B cell (primary cell): ENCODE data around the gene FHDC1. TPM values are rescaled to one million over a fixed set of nuclear protein-coding genes. Genes with fewer than 3 reads are reported as not detected.

ENCODE experiments used
- ATAC-seq: fragments of 200-7000 bp; cut with Tn5 transposase; one replicate; pipeline ENCODE4 v1.10.0; 2021; ENCODE audit warnings: low read depth, mild to moderate bottlenecking, moderate number of reproducible peaks, moderate library complexity
- CTCF ChIA-PET: fragments of 350-600 bp; sonication (Branson Sonifier 250); formaldehyde crosslinking; loops from one replicate; lab custom pipeline; 2021; ENCODE audit warnings: antibody characterized with exemption, inconsistent platforms; lab: Charles Lee
- POLR2A ChIA-PET: fragments of 350-600 bp; sonication (Branson Sonifier 250); formaldehyde crosslinking; loops from one replicate; lab custom pipeline; 2021; ENCODE audit warnings: antibody characterized with exemption; lab: Charles Lee
- DNase-seq: peaks from one replicate; pipeline ENCODE4 v3.0.0; 2013
- H2AFZ ChIP-seq: 2 replicates; pipeline ENCODE4 v1.6.1; 2012; ENCODE audit warnings: mild to moderate bottlenecking, low read depth, low read length; ENCODE audit not compliant: insufficient read depth, poor library complexity, severe bottlenecking
- H3K27ac ChIP-seq, 2 donors: 1 replicate in 1 of 2; 2 replicates in 1 of 2; pipeline ENCODE4 v1.5.1; 2012 to 2013; ENCODE audit warnings: low read length in 2 of 2, mild to moderate bottlenecking in 2 of 2, moderate library complexity in 1 of 2
- H3K27me3 ChIP-seq, 4 experiments: fragments of 200-600 bp in 1 of 4; sonication (generic) in 1 of 4; replicated peaks in 1 of 4; 1 replicate in 2 of 4; 2 replicates in 2 of 4; pipeline versions ENCODE4 v1.6.1 to v1.7.0; 2013 to 2016; ENCODE audit warnings: low read length in 3 of 4, mild to moderate bottlenecking in 2 of 4, mixed read lengths in 1 of 4, moderate library complexity in 1 of 4; ENCODE audit not compliant: insufficient read depth in 4 of 4, control insufficient read depth in 3 of 4; ENCODE audit errors: control extremely low read depth in 1 of 4
- H3K36me3 ChIP-seq, 2 experiments: replicated peaks in 1 of 2; 1 replicate in 1 of 2; 2 replicates in 1 of 2; pipeline versions ENCODE4 v1.6.1 to v1.7.1; 2013; ENCODE audit warnings: low read length in 1 of 2; ENCODE audit not compliant: insufficient read depth in 2 of 2, control insufficient read depth in 1 of 2; ENCODE audit errors: control extremely low read depth in 1 of 2, extremely low read depth in 1 of 2
- H3K4me1 ChIP-seq, 2 donors: fragments of 200-600 bp in 1 of 2; sonication (generic) in 1 of 2; 1 replicate in 1 of 2; 2 replicates in 1 of 2; pipeline versions ENCODE4 v1.5.1 to v1.6.1; 2013 to 2017; ENCODE audit warnings: low read length in 2 of 2; ENCODE audit not compliant: control insufficient read depth in 2 of 2, insufficient read depth in 2 of 2
- H3K4me2 ChIP-seq: replicated peaks from 2 replicates; pipeline ENCODE3; 2012; ENCODE audit warnings: mild to moderate bottlenecking, low read depth, low read length; ENCODE audit not compliant: poor library complexity, severe bottlenecking
- H3K4me3 ChIP-seq, 5 experiments: fragments of 200-600 bp in 1 of 5; sonication (generic) in 1 of 5; 1 replicate in 3 of 5; 2 replicates in 2 of 5; pipeline versions ENCODE4 v1.5.1 to v1.7.0; 2011 to 2016; ENCODE audit warnings: low read length in 4 of 5, mild to moderate bottlenecking in 4 of 5, low read depth in 2 of 5, control low read depth in 1 of 5, moderate library complexity in 1 of 5; ENCODE audit not compliant: insufficient read depth in 1 of 5; ENCODE audit errors: control extremely low read depth in 1 of 5, extremely low read depth in 1 of 5
- H3K79me2 ChIP-seq: fragments of 200-600 bp; sonication (generic); one replicate; pipeline ENCODE4 v1.6.0; 2016; ENCODE audit warnings: low read length; ENCODE audit not compliant: control insufficient read depth, insufficient read depth
- H3K9ac ChIP-seq: fragments of 200-600 bp; sonication (generic); 2 replicates; pipeline ENCODE4 v1.6.1; 2017; ENCODE audit warnings: mild to moderate bottlenecking, low read length, moderate library complexity
- H3K9me3 ChIP-seq, 3 donors: one replicate each; pipeline versions ENCODE4 v1.6.1 to v1.7.1; 2013; ENCODE audit warnings: low read length in 2 of 3; ENCODE audit not compliant: control insufficient read depth in 2 of 3, insufficient read depth in 1 of 3; ENCODE audit errors: control extremely low read depth in 1 of 3
- H4K20me1 ChIP-seq: 2 replicates; pipeline ENCODE4 v1.6.0; 2012; ENCODE audit warnings: mild to moderate bottlenecking, low read length; ENCODE audit not compliant: insufficient read depth, control insufficient read depth, poor library complexity, severe bottlenecking
- H3K27ac Mint-ChIP-seq: one replicate; pipeline ENCODE4 v1.8.0; 2021; ENCODE audit warnings: mixed read lengths
- H3K27me3 Mint-ChIP-seq: one replicate; pipeline ENCODE4 v1.8.0; 2021; ENCODE audit warnings: mixed read lengths
- H3K4me1 Mint-ChIP-seq: one replicate; pipeline ENCODE4 v1.8.0; 2021; ENCODE audit warnings: mixed read lengths
- H3K4me3 Mint-ChIP-seq: one replicate; pipeline ENCODE4 v1.8.0; 2021; ENCODE audit warnings: mixed read lengths
- H3K9me3 Mint-ChIP-seq: one replicate; pipeline ENCODE4 v1.8.0; 2022; ENCODE audit warnings: mixed read lengths; ENCODE audit not compliant: insufficient read depth
- EZH2 ChIP-seq: IDR thresholded peaks from 2 replicates; pipeline ENCODE4 v1.6.1; 2012; ENCODE audit warnings: borderline replicate concordance, low read depth, mild to moderate bottlenecking, moderate library complexity, low read length; ENCODE audit not compliant: insufficient read depth, poor library complexity, severe bottlenecking
- WGBS: methylation state at CpG from one replicate; pipeline ENCODE4 v1.1.5; 2013; ENCODE audit warnings: missing lambda C conversion rate; ENCODE audit not compliant: insufficient coverage; 5-methylcytosine and 5-hydroxymethylcytosine counted together
- intact Hi-C: fragments of 100-400 bp; cut with micrococcal nuclease; formaldehyde crosslinking; loops from one replicate; pipeline ENCODE4 v1.10.0; 2022
- polyA plus RNA-seq: library from polyadenylated mRNA; depleted of rRNA; stranded (reverse); fragments of >200 nt; gene quantifications from 2 replicates; pipeline ENCODE4 v1.2.3, GENCODE V29; 2012
- total RNA-seq, 2 donors: library from RNA; stranded (reverse); fragments of 120-200 nt in 1 of 2; gene quantifications; 1 replicate in 1 of 2; 2 replicates in 1 of 2; pipeline versions ENCODE4 v1.2.3 to v1.2.4, GENCODE V29; 2013 to 2022
- TF ChIP-seq, protein P1 (sequence below): fragments of 200-600 bp; IDR thresholded peaks from one replicate; pipeline ENCODE4 v1.8.0; 2022; ENCODE audit warnings: antibody characterized with exemption, mild to moderate bottlenecking

The FHDC1 gene
- total and polyA plus RNA-seq, 2 donors (not counting 1 experiment from before 2014, with no cell fraction given) = 0.13 to 0.57 TPM

DNA sequence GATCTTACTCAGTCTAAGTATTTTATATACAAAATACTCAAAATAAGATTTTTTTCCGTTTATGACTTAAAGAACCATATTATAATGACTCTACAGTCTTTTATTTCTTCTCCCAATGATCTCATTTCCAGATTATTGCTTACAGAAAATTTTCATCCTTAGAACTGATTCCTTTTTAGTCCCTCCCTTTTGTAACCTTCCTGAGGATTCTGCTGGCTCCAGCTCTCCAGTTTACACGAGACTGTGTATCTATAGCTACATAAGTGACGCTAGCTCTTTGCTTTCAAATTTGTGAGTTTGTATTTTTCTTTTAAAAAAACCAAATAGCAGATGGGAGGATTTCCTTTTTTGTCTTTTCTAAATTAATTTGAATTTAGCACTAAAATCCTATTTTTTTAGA lies 24.0 kb downstream of the FHDC1 start:
- no CpG with 5 or more reads among the region's 3 CpGs for WGBS
- ChIA-PET CTCF (interaction anchor here (1.2 kb wide), 1 partner anchor 8 kb away, joined by 3 read pairs; no protein-coding TSS in a partner anchor), POLR2A (no interaction called here)
- no peaks in the 10 kb centered on the region for H4K20me1 ChIP-seq
- no peaks in the 10 kb centered on the region for H3K9me3 ChIP-seq
- H3K4me1 Mint-ChIP-seq = peaks cover 7% of the 10 kb centered on the region
- H2AFZ ChIP-seq = no peak overlapping the region
- intact Hi-C loops = no loop called here
- no peaks in the 10 kb centered on the region for H3K36me3 ChIP-seq
- H3K27me3 Mint-ChIP-seq = no peaks in the 10 kb centered on the region
- H3K4me3 ChIP-seq = no peak overlapping the region
- no peak for TF ChIP-seq EZH2
- TF ChIP-seq, protein P1, sequence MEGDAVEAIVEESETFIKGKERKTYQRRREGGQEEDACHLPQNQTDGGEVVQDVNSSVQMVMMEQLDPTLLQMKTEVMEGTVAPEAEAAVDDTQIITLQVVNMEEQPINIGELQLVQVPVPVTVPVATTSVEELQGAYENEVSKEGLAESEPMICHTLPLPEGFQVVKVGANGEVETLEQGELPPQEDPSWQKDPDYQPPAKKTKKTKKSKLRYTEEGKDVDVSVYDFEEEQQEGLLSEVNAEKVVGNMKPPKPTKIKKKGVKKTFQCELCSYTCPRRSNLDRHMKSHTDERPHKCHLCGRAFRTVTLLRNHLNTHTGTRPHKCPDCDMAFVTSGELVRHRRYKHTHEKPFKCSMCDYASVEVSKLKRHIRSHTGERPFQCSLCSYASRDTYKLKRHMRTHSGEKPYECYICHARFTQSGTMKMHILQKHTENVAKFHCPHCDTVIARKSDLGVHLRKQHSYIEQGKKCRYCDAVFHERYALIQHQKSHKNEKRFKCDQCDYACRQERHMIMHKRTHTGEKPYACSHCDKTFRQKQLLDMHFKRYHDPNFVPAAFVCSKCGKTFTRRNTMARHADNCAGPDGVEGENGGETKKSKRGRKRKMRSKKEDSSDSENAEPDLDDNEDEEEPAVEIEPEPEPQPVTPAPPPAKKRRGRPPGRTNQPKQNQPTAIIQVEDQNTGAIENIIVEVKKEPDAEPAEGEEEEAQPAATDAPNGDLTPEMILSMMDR = no peak
- no peaks in the 10 kb centered on the region for H3K9me3 Mint-ChIP-seq
- ATAC-seq (no peak), DNase-seq (no peak)
- H3K27ac ChIP-seq = no peak overlapping the region
- no peak overlapping the region for H3K27ac Mint-ChIP-seq
- no peaks in the 10 kb centered on the region for H3K27me3 ChIP-seq
- H3K4me3 Mint-ChIP-seq = no peak overlapping the region
- peaks cover 0 to 7% of the 10 kb centered on the region in 2 donors for H3K4me1 ChIP-seq
- H3K4me2 ChIP-seq = no peak overlapping the region
- no peak overlapping the region for H3K9ac ChIP-seq
- no peaks in the 10 kb centered on the region for H3K79me2 ChIP-seq

DNA sequence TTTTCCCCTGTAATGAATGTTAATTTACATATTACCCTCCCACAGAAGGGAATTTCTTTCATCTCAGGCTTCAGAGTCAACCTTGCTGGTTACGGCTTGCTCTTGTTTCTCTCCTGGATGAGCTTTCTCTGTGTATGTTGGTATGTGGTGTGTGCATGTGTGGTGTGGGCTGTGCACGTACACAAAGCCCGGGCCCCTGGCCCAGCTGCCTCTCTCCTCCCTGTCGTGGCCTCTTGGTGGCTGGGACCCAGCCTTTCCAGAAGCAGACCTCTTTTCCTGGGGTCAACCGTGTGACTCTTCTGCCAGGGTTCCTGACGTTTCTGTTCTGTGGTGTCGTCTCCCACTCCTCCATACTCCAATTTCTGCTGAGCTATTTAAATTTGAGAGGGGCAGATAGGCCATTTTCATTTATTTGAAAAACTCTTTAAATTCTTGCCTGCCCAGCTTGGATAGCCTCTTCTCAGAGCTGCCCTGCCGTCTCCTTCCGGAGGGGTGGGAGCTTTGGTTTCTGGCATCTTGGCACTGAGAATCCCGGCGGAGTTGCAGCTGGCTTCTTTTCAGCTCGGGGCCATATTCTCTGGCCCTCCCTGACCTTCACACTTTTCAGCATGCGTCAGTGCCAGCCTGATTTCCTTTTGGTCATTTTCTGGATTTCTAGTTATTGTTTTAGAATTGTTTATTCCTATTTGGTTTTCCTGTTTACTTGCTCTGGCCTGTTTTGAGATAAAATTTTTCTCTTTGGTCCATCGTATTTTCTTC lies 25.1 kb downstream of the FHDC1 start:
- ATAC-seq (no peak), DNase-seq (no peak)
- Histone ChIP-seq H3K4me3 (no peak overlapping the region), H3K27ac (no peak overlapping the region), H3K4me1 (peaks cover 0 to 7% of the 10 kb centered on the region in 2 donors), H3K36me3 (no peaks in the 10 kb centered on the region), H4K20me1 (no peaks in the 10 kb centered on the region), H3K27me3 (no peaks in the 10 kb centered on the region), H2AFZ (no peak overlapping the region), H3K9ac (no peak overlapping the region), H3K4me2 (no peak overlapping the region), H3K9me3 (no peaks in the 10 kb centered on the region), H3K79me2 (no peaks in the 10 kb centered on the region)
- TF ChIP-seq EZH2 = no peak
- TF ChIP-seq, protein P1 = no peak
- Mint-ChIP-seq H3K27ac (no peak overlapping the region), H3K4me1 (peaks cover 10% of the 10 kb centered on the region), H3K4me3 (no peak overlapping the region), H3K9me3 (no peaks in the 10 kb centered on the region), H3K27me3 (no peaks in the 10 kb centered on the region)
- WGBS = 100% methylated on average over 7 of the region's 14 CpGs
- CTCF ChIA-PET = interaction anchor here (1.2 kb wide), 1 partner anchor 9 kb away, joined by 3 read pairs; no protein-coding TSS in a partner anchor
- intact Hi-C loops = no loop called here
- POLR2A ChIA-PET = interaction anchor here (0.6 kb wide), 1 partner anchor 16 kb away, joined by 8 read pairs; no protein-coding TSS in a partner anchor
